A549 (cell line): ENCODE data around the gene NAP1L4. TPM values are rescaled to one million over a fixed set of nuclear protein-coding genes. Genes with fewer than 3 reads are reported as not detected.

ENCODE experiments used
- ATAC-seq, 2 experiments: fragments of 200-7000 bp in 1 of 2; fragments of >200 bp in 1 of 2; cut with Nextera tagmentation in 1 of 2; cut with Tn5 transposase in 1 of 2; 3 replicates each; pipeline versions ENCODE4 v1.8.0 to v1.9.1; 2018 to 2020; ENCODE audit warnings: mild to moderate bottlenecking in 1 of 2, moderate library complexity in 1 of 2
- CTCF ChIA-PET: fragments of 300-600 bp; sonication (Branson Sonifier 250); formaldehyde crosslinking; extraction: SDS; loops from one replicate; lab custom pipeline; 2021; ENCODE audit warnings: antibody characterized with exemption, inconsistent platforms; lab: Yijun Ruan, JAX
- POLR2A ChIA-PET: fragments of 350-600 bp; formaldehyde crosslinking; extraction: SDS; loops from one replicate; lab custom pipeline; 2021; ENCODE audit warnings: antibody characterized with exemption, inconsistent platforms; lab: Yijun Ruan, JAX
- DNase-seq, 2 experiments: peaks; one replicate each; pipeline versions ENCODE4 v3.0.0 to v3.0.0-alpha.2; 2011 to 2016; ENCODE audit warnings: low read depth in 1 of 2, low spot score in 1 of 2
- FAIRE-seq: peaks from 2 replicates; lab custom pipeline; 2011; peaks lifted over from hg19 to GRCh38; lab: Jason Lieb, UNC
- H3K27ac ChIP-seq, 2 experiments: fragments of >200 bp; sonication (Bioruptor Twin); formaldehyde crosslinking; 3 replicates each; pipeline ENCODE4 v1.5.1; 2016 to 2017
- H3K4me1 ChIP-seq: fragments of >200 bp; sonication (Bioruptor Twin); formaldehyde crosslinking; 3 replicates; pipeline ENCODE4 v1.6.1; 2016
- H3K4me2 ChIP-seq: fragments of >200 bp; sonication (Bioruptor Twin); formaldehyde crosslinking; 3 replicates; pipeline ENCODE4 v1.6.1; 2016
- H3K4me3 ChIP-seq: fragments of >200 bp; sonication (Bioruptor Twin); formaldehyde crosslinking; 3 replicates; pipeline ENCODE4 v1.5.1; 2016
- H3K9me3 ChIP-seq: fragments of >200 bp; sonication (Bioruptor Twin); formaldehyde crosslinking; 3 replicates; pipeline ENCODE4 v1.6.1; 2016
- ATOH8 ChIP-seq: fragments of 250-450 bp; sonication (Bioruptor Pico); IDR thresholded peaks from 2 replicates; pipeline ENCODE4 v1.5.0; 2020; ENCODE audit warnings: low read depth, mild to moderate bottlenecking, moderate library complexity
- BCL3 ChIP-seq: fragments of >200 bp; sonication (Bioruptor Twin); formaldehyde crosslinking; IDR thresholded peaks from 3 replicates; pipeline ENCODE4 v1.6.1; 2016
- CBX8 ChIP-seq: fragments of 200-600 bp; sonication (generic); IDR thresholded peaks from 2 replicates; pipeline ENCODE4 v1.6.1; 2016
- CEBPB ChIP-seq, 2 experiments: fragments of >200 bp in 1 of 2; sonication (Bioruptor Twin) in 1 of 2; formaldehyde crosslinking in 1 of 2; IDR thresholded peaks; 2 replicates each; pipeline ENCODE4 v1.6.1; 2012 to 2016
- FOSB ChIP-seq: fragments of 250-450 bp; sonication (Bioruptor Pico); IDR thresholded peaks from 2 replicates; pipeline ENCODE4 v1.5.0; 2020; ENCODE audit warnings: mild to moderate bottlenecking, moderate library complexity
- FOXS1 ChIP-seq: fragments of 250-450 bp; sonication (Bioruptor Pico); IDR thresholded peaks from 2 replicates; pipeline ENCODE4 v1.5.0; 2020; ENCODE audit warnings: mild to moderate bottlenecking, moderate library complexity
- GATA3 ChIP-seq: IDR thresholded peaks from 2 replicates; pipeline ENCODE4 v1.6.1; 2012; ENCODE audit warnings: borderline replicate concordance
- HOXB13 ChIP-seq: fragments of 250-450 bp; sonication (Bioruptor Pico); IDR thresholded peaks from 2 replicates; pipeline ENCODE4 v1.5.0; 2020; ENCODE audit warnings: low read depth, mild to moderate bottlenecking, moderate library complexity
- JUN ChIP-seq, 2 experiments: fragments of >200 bp; sonication (Bioruptor Twin); formaldehyde crosslinking; IDR thresholded peaks; 2 replicates in 1 of 2; 3 replicates in 1 of 2; pipeline ENCODE4 v1.6.1; 2016 to 2017
- KDM1A ChIP-seq: fragments of 200-600 bp; sonication (generic); IDR thresholded peaks from 2 replicates; pipeline ENCODE4 v1.6.1; 2016; ENCODE audit warnings: low read depth, mild to moderate bottlenecking
- MAFK ChIP-seq: fragments of 450-650 bp; IDR thresholded peaks from 2 replicates; pipeline ENCODE4 v1.6.1; 2014; ENCODE audit not compliant: partially characterized antibody
- MAX ChIP-seq: IDR thresholded peaks from 2 replicates; pipeline ENCODE4 v1.6.1; 2012
- MYC ChIP-seq: IDR thresholded peaks from 2 replicates; pipeline ENCODE4 v1.6.1; 2012; ENCODE audit warnings: mild to moderate bottlenecking, inconsistent platforms, low read length, improper control_type of control experiment, borderline replicate concordance
- NR3C1 ChIP-seq: fragments of >200 bp; sonication (Bioruptor Twin); formaldehyde crosslinking; IDR thresholded peaks from 3 replicates; pipeline ENCODE4 v1.6.1; 2017
- POLR2AphosphoS2 ChIP-seq: conservative IDR thresholded peaks from 2 replicates; pipeline ENCODE4 v1.6.1; 2012; ENCODE audit warnings: low read length, improper control_type of control experiment, inconsistent platforms
- RAD21 ChIP-seq, 2 experiments: fragments of >200 bp in 1 of 2; sonication (Bioruptor Twin) in 1 of 2; formaldehyde crosslinking in 1 of 2; IDR thresholded peaks in 1 of 2; conservative IDR thresholded peaks in 1 of 2; 2 replicates in 1 of 2; 3 replicates in 1 of 2; pipeline ENCODE4 v1.6.1; 2012 to 2018; ENCODE audit warnings: inconsistent platforms in 1 of 2
- REST ChIP-seq: fragments of 200-600 bp; sonication (generic); IDR thresholded peaks from 2 replicates; pipeline ENCODE4 v1.6.1; 2016; ENCODE audit warnings: antibody characterized with exemption, mild to moderate bottlenecking, moderate library complexity
- ZSCAN20 ChIP-seq: fragments of 250-450 bp; sonication (Bioruptor Pico); IDR thresholded peaks from 2 replicates; pipeline ENCODE4 v1.8.0; 2022; ENCODE audit warnings: mild to moderate bottlenecking, moderate library complexity
- WGBS: methylation state at CpG from one replicate; pipeline ENCODE4 v1.1.6; 2017; ENCODE audit errors: missing lambda C conversion rate; 5-methylcytosine and 5-hydroxymethylcytosine counted together
- polyA plus RNA-seq, 4 experiments: library from polyadenylated mRNA; depleted of rRNA in 3 of 4; stranded (reverse); fragments of >200 nt; fragmentation: RNase III in 1 of 4; extraction: RNeasy Plus Mini Kit Qiagen cat#74134 plus additional on column Dnase treatment in 1 of 4; gene quantifications; 2 replicates in 3 of 4; 3 replicates in 1 of 4; pipeline ENCODE4 v1.2.3, GENCODE V29; 2011 to 2017

Gene NAP1L4
- polyA plus RNA-seq, 2 of the 4 experiments (the other 2 are of a cell fraction), result 132 to 148 TPM

GRCh38 chr11:2921261-2921660 is 70.9 kb downstream of the NAP1L4 start:
- Histone ChIP-seq H3K27ac (no peak overlapping the region), H3K4me2 (no peak overlapping the region), H3K4me3 (no peak overlapping the region), H3K4me1 (peaks cover 14% of the 10 kb centered on the region), H3K9me3 (no peaks in the 10 kb centered on the region)
- FAIRE-seq (no peak), DNase-seq (no peak), ATAC-seq (no peak)
- WGBS, result 84% methylated on average over 9 of the region's 16 CpGs
- ChIA-PET CTCF (interaction anchor here (0.6 to 9.9 kb wide), 6 partner anchors 8 to 389 kb away, joined by 3 to 52 read pairs (median 6); partner anchors contain the start of gene PHLDA2), POLR2A (interaction anchor here (1.0 to 6.7 kb wide), 2 partner anchors 8 to 10 kb away, joined by 3 to 36 read pairs; partner anchors contain the start of gene PHLDA2)
- TF ChIP-seq CBX8 (no peak), JUN (IDR thresholded peaks at IDR 0.05) (no peak), MAFK (no peak), POLR2AphosphoS2 (no peak), CEBPB (IDR thresholded peaks at IDR 0.05) (no peak), FOXS1 (CRISPR knock-in tag) (no peak), FOSB (CRISPR knock-in tag) (no peak), MYC (no peak), HOXB13 (CRISPR knock-in tag) (no peak), BCL3 (no peak), MAX (no peak), RAD21 (conservative IDR thresholded peaks at IDR 0.05 in 1 of 2, IDR thresholded peaks at IDR 0.05 in 1 of 2) (no peak), GATA3 (no peak), NR3C1 (no peak)

- TF ChIP-seq ATOH8 (CRISPR knock-in tag), result no peak
- no peak for TF ChIP-seq KDM1A
- TF ChIP-seq REST, result no peak
- no peak for TF ChIP-seq ZSCAN20 (CRISPR knock-in tag)
- TF ChIP-seq, all 56 proteins: peak for 0
- DNase-seq (no peak), ATAC-seq (no peak), FAIRE-seq (no peak)
- Histone ChIP-seq H3K4me3 (no peak overlapping the region), H3K4me2 (no peak overlapping the region), H3K9me3 (no peaks in the 10 kb centered on the region), H3K4me1 (peaks cover 14% of the 10 kb centered on the region), H3K27ac (no peak overlapping the region)
- CTCF ChIA-PET, result interaction anchor here (0.8 to 9.9 kb wide), 8 partner anchors 9 to 493 kb away, joined by 3 to 52 read pairs (median 6); partner anchors contain the start of gene PHLDA2
- POLR2A ChIA-PET, result interaction anchor here (1.0 to 6.7 kb wide), 2 partner anchors 9 kb away, joined by 3 to 36 read pairs; partner anchors contain the start of gene PHLDA2
- 83% methylated on average over 10 of the region's 12 CpGs for WGBS
Observed at GRCh38 chr11:2920343-2920742, 71.8 kb downstream of the NAP1L4 start.
